NCI-H524 (cell line): ENCODE data around the gene TBCD.
A peak's percentile ranks its signal among the peaks of the same experiment; 100 is the strongest.

ENCODE experiments used
- DNase-seq, 2 experiments: peaks; one replicate each; lab custom pipeline; 2025; lab: John Stamatoyannopoulos, UW

The TBCD gene

GRCh38 chr17:82751571-82752370 lies at the start of gene TBCD:
Gene TBCD (plus strand): TSS chr17:82752065. CDS start chr17:82752194, 129 bp downstream.
- DNase-seq, result peak; percentile 42 to 62

DNA sequence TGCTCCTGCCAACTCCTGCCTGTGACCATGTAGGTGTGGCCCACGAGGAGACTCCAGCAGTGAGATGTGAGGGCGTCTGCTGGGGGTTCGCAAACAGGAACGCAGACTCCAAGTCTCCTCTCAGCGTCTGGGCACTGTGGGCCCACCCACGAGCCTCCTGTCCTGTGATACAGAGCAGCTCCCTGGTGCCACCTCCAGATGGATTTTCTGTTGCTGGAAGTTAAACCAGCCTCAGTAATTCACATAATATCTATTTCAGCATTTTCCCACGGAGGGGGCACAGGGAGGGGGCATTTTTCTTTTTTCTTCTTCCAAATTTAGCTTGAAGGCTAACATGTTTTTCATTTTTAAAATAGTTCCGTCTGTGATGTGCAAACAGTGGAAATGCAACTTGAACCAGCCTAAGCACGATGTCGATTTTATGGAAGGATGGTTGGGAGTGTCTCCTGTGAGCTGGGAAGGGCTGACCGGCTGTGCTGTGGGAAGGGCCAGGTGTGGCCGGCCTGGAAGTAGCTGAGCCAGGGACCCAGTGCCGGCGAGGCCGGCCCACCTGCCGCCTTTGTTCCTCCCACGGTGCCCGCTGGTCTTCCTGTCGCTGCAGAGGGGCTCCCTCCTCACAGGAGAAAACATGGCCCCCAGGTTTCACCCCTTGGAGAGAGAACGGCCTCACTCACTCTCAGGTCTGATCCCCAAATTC lies 49.5 kb upstream of the TBCD start:
- DNase-seq, result no peak

- no peak for DNase-seq
These were observed 48.7 kb upstream of the TBCD start for GRCh38 chr17:82703036-82703745.

DNA sequence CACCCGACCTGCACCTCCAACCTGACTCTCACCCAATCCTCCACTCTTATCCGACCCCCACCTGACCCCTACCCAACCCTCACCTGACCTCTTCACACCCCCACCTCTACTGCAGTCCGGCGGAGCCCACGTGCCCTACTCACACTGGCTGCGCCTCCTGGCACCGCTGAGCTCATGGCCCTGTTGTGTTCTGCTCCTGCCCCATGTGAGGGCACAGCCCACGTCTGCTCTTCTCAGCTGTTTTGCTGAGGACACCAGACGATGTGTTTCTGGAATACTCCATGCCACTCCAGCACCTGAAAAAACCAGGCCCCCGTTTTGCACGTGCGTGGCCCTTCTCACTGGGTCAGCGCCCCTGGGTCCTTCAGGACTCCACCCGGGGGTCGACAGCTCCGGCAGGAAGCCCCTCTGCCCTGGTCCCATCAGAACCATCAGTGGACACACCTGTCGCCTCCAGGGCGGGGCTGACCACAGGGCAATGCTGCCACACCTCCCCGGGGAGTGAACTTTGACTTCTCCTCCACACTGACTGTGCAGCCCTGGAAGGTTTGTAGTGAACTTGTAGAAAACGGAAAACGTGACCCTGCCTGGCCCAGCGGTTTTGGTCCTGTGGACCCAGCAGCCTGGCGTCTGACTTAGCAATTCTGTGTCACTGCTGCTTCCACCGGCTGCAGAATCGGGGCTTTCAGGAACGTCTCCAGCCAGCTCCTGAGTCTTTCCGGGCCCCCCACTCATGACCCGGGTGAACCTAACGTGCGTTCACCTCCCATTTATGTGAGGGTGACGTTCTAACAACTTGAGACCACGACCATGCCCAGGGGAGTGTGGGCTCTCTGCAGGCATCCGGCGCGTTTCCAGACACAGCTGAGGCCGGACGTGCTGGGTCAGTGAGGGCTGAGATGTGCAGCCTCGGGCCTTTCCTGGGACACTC lies 47.7 kb upstream of the TBCD start:
- no peak for DNase-seq

GRCh38 chr17:82704886-82705285 lies 47.0 kb upstream of the TBCD start:
- DNase-seq, result no peak

GRCh38 chr17:82705756-82706155 lies 46.1 kb upstream of the TBCD start:
- no peak for DNase-seq

GRCh38 chr17:82709024-82709675 lies 42.7 kb upstream of the TBCD start:
- no peak for DNase-seq

DNA sequence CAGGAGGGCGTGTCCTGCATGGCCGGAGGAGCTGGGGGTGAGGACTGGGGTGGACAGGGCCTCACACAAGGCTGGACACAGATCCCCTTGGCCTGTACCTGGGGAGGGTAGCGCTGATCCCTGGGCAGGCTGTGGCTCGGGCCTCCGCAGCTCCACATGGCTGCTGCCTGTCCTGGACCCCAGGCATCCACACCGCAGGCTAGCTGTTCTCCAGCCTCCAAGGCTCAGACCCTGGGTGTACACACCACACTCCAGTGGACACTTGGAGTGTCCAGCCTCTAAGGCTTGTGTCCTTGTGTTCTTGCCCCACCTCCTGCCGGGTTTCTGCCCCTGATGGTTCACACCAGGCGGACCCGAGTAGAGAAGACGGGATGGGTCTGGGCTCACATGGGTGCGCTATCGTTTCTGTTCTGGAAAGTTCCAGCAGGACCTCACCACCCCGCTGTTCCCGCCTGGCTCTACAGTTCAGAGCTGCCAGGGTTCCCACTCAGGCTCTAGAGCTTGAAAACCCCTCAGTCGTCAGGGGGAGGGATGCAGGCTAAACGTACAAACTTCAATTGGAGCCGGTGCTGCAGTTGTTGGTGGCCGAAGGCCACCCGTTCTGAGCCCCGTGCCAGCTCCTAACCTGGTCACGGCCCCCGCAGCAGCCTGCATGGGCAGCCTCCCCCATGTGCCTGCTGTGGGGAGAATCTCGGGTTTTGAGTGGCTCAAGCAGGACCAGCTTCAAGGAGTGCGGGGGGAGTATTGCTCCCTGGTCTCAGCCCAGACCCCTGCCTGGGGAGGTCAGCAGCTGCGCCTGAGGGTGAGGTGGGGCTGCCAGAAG lies 42.0 kb upstream of the TBCD start:
- no peak for DNase-seq

- no peak for DNase-seq
These were observed 41.2 kb upstream of the TBCD start for GRCh38 chr17:82710499-82711232.

- peak in 1 of 2 experiments; percentile 39 for DNase-seq
These were observed 38.7 kb upstream of the TBCD start for GRCh38 chr17:82713071-82713723.

GRCh38 chr17:82716203-82717010 lies 35.5 kb upstream of the TBCD start, which contains the start of gene FN3KRP:
Gene FN3KRP (plus strand): TSS chr17:82716706. CDS start chr17:82716756, 50 bp downstream.
- peak; percentile 15 to 61 for DNase-seq

- DNase-seq, result no peak
These were observed 32.7 kb upstream of the TBCD start for GRCh38 chr17:82718986-82719685.

DNA sequence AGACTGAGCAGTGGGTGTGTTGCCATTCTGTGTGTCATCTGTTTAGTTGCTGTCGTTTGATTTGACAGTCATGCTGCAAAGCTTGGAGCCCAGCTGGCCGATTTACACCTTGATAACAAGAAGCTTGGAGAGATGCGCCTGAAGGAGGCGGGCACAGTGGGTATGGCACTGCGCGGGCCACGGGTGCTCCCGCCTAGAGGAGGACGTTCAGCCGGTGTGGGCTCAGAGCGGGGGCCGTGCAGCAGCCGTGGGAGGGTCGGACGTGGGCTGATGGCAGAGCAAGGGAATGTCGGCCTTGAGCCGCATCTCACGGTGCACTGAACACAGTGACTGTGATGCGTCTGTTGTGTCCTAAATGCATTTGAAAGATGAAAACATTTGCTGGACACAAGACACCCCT lies 31.7 kb upstream of the TBCD start:
- no peak for DNase-seq

DNA sequence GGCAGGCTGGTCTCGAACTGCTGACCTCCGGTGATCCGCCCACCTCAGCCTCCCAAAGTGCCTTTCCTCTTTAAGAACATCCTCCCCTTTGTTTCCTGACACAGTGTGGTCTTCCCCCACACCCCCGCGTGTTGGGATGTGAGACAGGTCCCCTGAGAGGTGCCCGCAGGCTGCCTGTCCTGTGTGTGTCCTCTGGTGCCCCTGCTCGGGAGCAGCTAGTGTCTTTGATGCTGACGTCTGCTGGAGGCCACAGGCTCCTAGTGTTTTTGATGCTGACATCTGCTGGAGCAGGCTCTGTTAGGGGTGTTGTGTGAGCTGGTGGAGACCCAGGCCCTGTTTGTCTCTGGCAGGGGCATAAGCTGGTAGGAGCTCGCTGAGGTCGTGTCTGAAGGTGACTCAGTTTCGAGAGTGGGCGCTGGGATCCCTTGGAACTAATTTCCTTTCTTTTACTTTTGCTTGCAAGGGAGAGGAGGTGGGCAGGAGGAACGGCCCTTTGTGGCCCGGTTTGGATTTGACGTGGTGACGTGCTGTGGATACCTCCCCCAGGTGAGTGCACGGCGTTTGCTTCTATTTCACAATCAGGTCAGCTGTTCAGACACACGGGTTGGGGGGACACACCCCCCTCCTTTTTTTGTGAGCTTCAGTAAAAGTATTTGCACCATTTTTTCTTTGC lies 29.4 kb upstream of the TBCD start:
- no peak for DNase-seq

DNA sequence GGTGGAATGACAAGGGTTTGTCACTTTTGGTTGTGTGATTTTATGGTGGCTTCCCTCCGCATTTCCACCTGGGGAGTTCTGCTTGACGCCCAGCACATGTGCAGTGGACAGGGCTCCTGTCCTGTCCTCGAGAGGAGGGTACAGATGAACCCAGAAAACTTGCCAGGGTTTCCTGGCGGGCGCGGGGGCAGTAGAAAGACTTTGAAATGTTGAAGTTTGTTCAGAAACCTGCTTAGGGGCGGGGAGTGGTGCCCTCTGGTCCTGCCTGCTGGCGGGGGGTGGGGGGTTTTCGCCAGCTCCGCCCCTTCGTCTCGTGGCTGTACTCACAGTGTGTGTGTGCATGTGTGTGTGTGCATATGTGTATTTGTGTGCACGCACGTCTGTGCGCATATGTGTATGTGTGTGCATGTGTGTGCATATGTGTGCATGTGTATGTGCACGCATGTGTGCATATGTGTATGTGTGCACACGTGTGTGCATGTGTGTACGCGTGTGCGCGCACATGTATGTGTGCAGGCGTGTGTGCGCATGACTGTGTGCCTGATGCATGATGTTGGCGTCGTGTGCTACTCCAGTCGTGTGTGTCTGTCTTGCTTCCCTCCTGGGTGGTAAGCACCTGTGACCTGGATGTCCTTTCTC lies 28.6 kb upstream of the TBCD start:
- no peak for DNase-seq

- DNase-seq, result no peak
These were observed 25.4 kb upstream of the TBCD start for GRCh38 chr17:82726427-82726826.
